Osteocyte (in vitro differentiated cells): Measurements from ENCODE around the gene MARCKSL1. TPM values are rescaled to one million over a fixed set of nuclear protein-coding genes. Genes with fewer than 3 reads are reported as not detected.
"Not testable (repeated sequence)": the region's sequence is repeated elsewhere in the genome, so short reads cannot be mapped to it uniquely, and the experiment has no call there.

Experiments
- DNase-seq: peaks from one replicate; pipeline ENCODE4 v3.0.0; 2021; ENCODE audit warnings: mixed read lengths; ENCODE audit not compliant: unreplicated experiment; ENCODE audit errors: extremely low spot score
- H3K27ac Mint-ChIP-seq: one replicate; pipeline ENCODE4 v1.8.0; 2021; ENCODE audit warnings: mild to moderate bottlenecking, mixed read lengths; ENCODE audit not compliant: unreplicated experiment
- H3K27me3 Mint-ChIP-seq: one replicate; pipeline ENCODE4 v1.8.0; 2021; ENCODE audit warnings: mixed read lengths; ENCODE audit not compliant: unreplicated experiment
- H3K36me3 Mint-ChIP-seq: one replicate; pipeline ENCODE4 v1.8.0; 2021; ENCODE audit warnings: mixed read lengths; ENCODE audit not compliant: unreplicated experiment
- H3K4me1 Mint-ChIP-seq: one replicate; pipeline ENCODE4 v1.8.0; 2021; ENCODE audit warnings: mixed read lengths; ENCODE audit not compliant: unreplicated experiment
- H3K4me3 Mint-ChIP-seq: one replicate; pipeline ENCODE4 v1.8.0; 2021; ENCODE audit warnings: mild to moderate bottlenecking, moderate library complexity, mixed read lengths; ENCODE audit not compliant: unreplicated experiment
- H3K9me3 Mint-ChIP-seq: one replicate; pipeline ENCODE4 v1.8.0; 2021; ENCODE audit warnings: mixed read lengths; ENCODE audit not compliant: unreplicated experiment
- CTCF ChIP-seq: fragments of 200-600 bp; sonication (generic); IDR thresholded peaks from 2 replicates; pipeline ENCODE4 v1.5.0; 2021; ENCODE audit warnings: antibody characterized with exemption, mild to moderate bottlenecking, moderate library complexity
- total RNA-seq: library from RNA; stranded (reverse); gene quantifications from 2 replicates; pipeline ENCODE4 v1.2.1, GENCODE V29; 2021

Gene MARCKSL1
- total RNA-seq, 1 donor from 2014 or later, result 169 TPM

GRCh38 chr1:32289256-32289655, 46.8 kb downstream of the MARCKSL1 start:
- Mint-ChIP-seq H3K9me3 (no peaks in the 10 kb centered on the region), H3K4me3 (no peak overlapping the region), H3K27ac (no peak overlapping the region), H3K27me3 (no peaks in the 10 kb centered on the region), H3K36me3 (no peaks in the 10 kb centered on the region), H3K4me1 (peaks cover 19% of the 10 kb centered on the region)
- DNase-seq, result no peak
- TF ChIP-seq CTCF, result no peak

GRCh38 chr1:32286763-32287162, 49.3 kb downstream of the MARCKSL1 start:
- Mint-ChIP-seq H3K4me3 (no peak overlapping the region), H3K27me3 (no peaks in the 10 kb centered on the region), H3K27ac (no peak overlapping the region), H3K36me3 (no peaks in the 10 kb centered on the region), H3K9me3 (no peaks in the 10 kb centered on the region), H3K4me1 (peaks cover 6% of the 10 kb centered on the region)
- DNase-seq, result no peak
- no peak for TF ChIP-seq CTCF

DNA sequence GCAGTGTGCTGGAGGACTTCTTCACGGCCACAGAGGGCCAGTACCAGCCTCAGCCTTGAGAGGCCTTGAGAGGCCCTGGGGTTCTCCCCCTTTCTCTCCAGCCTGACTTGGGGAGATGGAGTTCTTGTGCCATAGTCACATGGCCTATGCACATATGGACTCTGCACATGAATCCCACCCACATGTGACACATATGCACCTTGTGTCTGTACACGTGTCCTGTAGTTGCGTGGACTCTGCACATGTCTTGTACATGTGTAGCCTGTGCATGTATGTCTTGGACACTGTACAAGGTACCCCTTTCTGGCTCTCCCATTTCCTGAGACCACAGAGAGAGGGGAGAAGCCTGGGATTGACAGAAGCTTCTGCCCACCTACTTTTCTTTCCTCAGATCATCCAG, 50.4 kb downstream of the MARCKSL1 start:
- H3K27ac Mint-ChIP-seq, result no peak overlapping the region
- no peak for DNase-seq
- H3K36me3 Mint-ChIP-seq, result no peaks in the 10 kb centered on the region
- H3K4me3 Mint-ChIP-seq, result no peak overlapping the region
- TF ChIP-seq CTCF, result no peak
- H3K9me3 Mint-ChIP-seq, result no peaks in the 10 kb centered on the region
- no peaks in the 10 kb centered on the region for H3K27me3 Mint-ChIP-seq
- no peaks in the 10 kb centered on the region for H3K4me1 Mint-ChIP-seq

DNA sequence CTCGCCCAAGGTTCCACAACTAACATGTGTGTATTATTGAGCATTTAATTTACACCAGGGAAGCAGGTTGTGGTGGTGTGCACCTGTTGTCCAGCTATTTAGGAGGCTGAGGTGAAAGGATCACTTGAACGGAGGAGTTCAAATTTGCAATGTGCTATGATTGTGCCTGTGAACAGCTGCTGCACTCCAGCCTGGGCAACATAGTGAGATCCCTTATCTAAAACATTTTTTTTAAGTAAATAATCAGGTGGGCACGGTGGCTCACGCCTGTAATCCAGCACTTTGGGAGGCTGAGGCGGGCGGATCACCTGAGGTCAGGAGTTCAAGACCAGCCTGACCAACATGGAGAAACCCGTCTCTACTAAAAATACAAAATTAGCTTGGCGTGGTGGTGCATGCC, 51.3 kb downstream of the MARCKSL1 start:
- DNase-seq, H3K27me3 Mint-ChIP-seq, H3K36me3 Mint-ChIP-seq, H3K9me3 Mint-ChIP-seq, H3K4me1 Mint-ChIP-seq, H3K4me3 Mint-ChIP-seq, H3K27ac Mint-ChIP-seq: not testable (repeated sequence)

Other genes with a start within 250 kb of the MARCKSL1 start
- 75.3 and 78.2 TPM in 2 replicates for gene KPNA6, start 228.2 kb downstream of the MARCKSL1 start, total RNA-seq
- 77.3 and 77.8 TPM in 2 replicates for gene TXLNA, start 156.6 kb downstream of the MARCKSL1 start, total RNA-seq
- gene CCDC28B, start 135.6 kb downstream of the MARCKSL1 start, total RNA-seq, result 24.0 and 29.9 TPM in 2 replicates
- gene IQCC, start 130.6 kb downstream of the MARCKSL1 start, total RNA-seq, result 3.0 and 3.1 TPM in 2 replicates
- not detected in 2 replicates for gene DCDC2B, start 127.1 kb downstream of the MARCKSL1 start, total RNA-seq
- gene TMEM234, start 113.9 kb downstream of the MARCKSL1 start, total RNA-seq, result 27.9 and 30.7 TPM in 2 replicates
- 159 and 163 TPM in 2 replicates for gene EIF3I, start 113.8 kb downstream of the MARCKSL1 start, total RNA-seq
- 2.7 and 2.8 TPM in 2 replicates for gene FAM167B, start 89.0 kb downstream of the MARCKSL1 start, total RNA-seq
- gene LCK, start 85.0 kb downstream of the MARCKSL1 start, total RNA-seq, result not detected in 2 replicates
- 77.5 and 79.2 TPM in 2 replicates for gene HDAC1, start 44.1 kb downstream of the MARCKSL1 start, total RNA-seq
- 8.5 and 8.8 TPM in 2 replicates for gene FAM229A, start 26.3 kb upstream of the MARCKSL1 start, total RNA-seq
- gene TSSK3, start 26.3 kb upstream of the MARCKSL1 start, total RNA-seq, result 3.5 and 4.4 TPM in 2 replicates
- 71.2 and 77.4 TPM in 2 replicates for gene BSDC1, start 58.2 kb upstream of the MARCKSL1 start, total RNA-seq
- 0.08 and 0.10 TPM in 2 replicates for gene ZBTB8B, start 128.8 kb upstream of the MARCKSL1 start, total RNA-seq
- gene ZBTB8A, start 203.2 kb upstream of the MARCKSL1 start, total RNA-seq, result 10.7 and 11.5 TPM in 2 replicates